Omental fat pad (tissue), 4 donors: ENCODE data around the gene PDE8A. TPM values are rescaled to one million over a fixed set of nuclear protein-coding genes. Genes with fewer than 3 reads are reported as not detected.

Experiments used
- ATAC-seq: fragments of 150-250 bp; one replicate; pipeline ENCODE4 v1.9.1; 2016; ENCODE audit warnings: mild to moderate bottlenecking, moderate library complexity; ENCODE audit not compliant: low FRiP score
- DNase-seq: peaks from one replicate; pipeline ENCODE4 v3.0.0-alpha.2; 2019; ENCODE audit warnings: low spot score
- total RNA-seq, 4 donors: library from RNA; depleted of rRNA; stranded (reverse); fragments of >200 nt; gene quantifications; one replicate each; pipeline ENCODE4 v1.1.0, GENCODE V29; 2016
- TF ChIP-seq, protein P1 (sequence below), 3 donors: fragments of 450-650 bp; IDR thresholded peaks; one replicate each; pipeline ENCODE4 v1.5.1; 2016 to 2017; ENCODE audit warnings: antibody characterized with exemption in 3 of 3, mild to moderate bottlenecking in 3 of 3, moderate library complexity in 2 of 3

Gene PDE8A
- total RNA-seq, 4 donors from 2014 or later, result 61.0 to 86.5 (median 79.0) TPM

DNA sequence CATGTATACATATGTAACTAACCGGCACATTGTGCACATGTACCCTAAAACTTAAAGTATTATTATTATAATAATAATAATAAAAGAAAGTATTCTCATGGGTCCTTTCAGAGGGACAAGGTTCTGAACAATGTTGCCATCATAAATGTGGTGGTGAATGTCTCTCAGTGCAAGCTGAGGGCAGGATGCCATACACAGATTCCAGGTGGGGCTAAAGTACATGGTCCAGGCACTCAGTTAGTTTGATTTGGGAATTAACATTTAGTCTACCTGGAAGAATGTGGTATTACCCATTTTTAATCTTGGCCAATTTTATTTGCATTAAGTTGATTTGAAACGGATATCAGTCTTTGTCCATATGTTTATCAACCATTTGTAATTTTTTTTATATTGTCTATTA, 24.5 kb downstream of the PDE8A start:
- no peak for ATAC-seq
- no peak for DNase-seq
- TF ChIP-seq, protein P1, sequence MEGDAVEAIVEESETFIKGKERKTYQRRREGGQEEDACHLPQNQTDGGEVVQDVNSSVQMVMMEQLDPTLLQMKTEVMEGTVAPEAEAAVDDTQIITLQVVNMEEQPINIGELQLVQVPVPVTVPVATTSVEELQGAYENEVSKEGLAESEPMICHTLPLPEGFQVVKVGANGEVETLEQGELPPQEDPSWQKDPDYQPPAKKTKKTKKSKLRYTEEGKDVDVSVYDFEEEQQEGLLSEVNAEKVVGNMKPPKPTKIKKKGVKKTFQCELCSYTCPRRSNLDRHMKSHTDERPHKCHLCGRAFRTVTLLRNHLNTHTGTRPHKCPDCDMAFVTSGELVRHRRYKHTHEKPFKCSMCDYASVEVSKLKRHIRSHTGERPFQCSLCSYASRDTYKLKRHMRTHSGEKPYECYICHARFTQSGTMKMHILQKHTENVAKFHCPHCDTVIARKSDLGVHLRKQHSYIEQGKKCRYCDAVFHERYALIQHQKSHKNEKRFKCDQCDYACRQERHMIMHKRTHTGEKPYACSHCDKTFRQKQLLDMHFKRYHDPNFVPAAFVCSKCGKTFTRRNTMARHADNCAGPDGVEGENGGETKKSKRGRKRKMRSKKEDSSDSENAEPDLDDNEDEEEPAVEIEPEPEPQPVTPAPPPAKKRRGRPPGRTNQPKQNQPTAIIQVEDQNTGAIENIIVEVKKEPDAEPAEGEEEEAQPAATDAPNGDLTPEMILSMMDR (IDR thresholded peaks at IDR 0.05), result no peak

DNA sequence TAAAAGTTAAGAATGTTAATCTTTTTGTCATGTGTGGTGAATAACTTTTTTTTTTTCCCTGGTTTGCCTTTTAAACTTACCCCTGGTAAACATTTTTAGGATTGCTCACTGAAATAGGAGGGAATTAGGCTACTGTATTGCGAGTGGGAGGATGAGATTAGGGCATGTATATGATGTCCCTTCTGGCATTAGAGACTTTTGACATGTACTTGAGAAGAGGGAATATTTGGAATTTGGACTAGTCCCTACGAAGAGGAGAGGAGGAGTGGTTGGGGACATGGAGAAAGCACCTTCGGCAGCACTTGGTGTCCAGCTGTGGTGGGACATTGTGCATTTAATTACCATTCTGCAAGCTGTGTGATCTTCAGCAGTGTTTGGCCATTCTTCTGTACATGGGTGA, 25.0 kb downstream of the PDE8A start:
- ATAC-seq (no peak), DNase-seq (no peak)
- TF ChIP-seq, protein P1 (IDR thresholded peaks at IDR 0.05), result no peak

DNA sequence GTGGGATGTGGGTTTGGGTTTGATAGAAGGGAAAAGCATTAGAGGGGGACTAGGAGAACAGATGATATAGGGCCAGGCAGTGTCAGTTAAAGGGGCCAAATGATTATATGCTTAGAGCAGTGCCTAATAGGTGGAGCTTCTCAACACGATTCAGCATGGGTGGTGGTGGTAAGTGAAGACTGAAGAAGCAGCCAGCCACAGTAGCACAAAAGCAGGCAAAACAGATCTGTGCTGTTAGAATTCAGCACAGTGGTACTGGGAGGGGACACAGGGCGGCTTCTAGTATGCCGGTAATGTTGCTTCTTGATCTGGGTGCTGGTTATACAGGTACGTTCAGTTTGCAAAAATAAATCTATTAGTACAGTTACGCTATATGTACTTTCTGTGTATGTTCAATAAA, 25.5 kb downstream of the PDE8A start:
- DNase-seq, result no peak
- TF ChIP-seq, protein P1 (IDR thresholded peaks at IDR 0.05), result no peak
- ATAC-seq, result no peak

DNA sequence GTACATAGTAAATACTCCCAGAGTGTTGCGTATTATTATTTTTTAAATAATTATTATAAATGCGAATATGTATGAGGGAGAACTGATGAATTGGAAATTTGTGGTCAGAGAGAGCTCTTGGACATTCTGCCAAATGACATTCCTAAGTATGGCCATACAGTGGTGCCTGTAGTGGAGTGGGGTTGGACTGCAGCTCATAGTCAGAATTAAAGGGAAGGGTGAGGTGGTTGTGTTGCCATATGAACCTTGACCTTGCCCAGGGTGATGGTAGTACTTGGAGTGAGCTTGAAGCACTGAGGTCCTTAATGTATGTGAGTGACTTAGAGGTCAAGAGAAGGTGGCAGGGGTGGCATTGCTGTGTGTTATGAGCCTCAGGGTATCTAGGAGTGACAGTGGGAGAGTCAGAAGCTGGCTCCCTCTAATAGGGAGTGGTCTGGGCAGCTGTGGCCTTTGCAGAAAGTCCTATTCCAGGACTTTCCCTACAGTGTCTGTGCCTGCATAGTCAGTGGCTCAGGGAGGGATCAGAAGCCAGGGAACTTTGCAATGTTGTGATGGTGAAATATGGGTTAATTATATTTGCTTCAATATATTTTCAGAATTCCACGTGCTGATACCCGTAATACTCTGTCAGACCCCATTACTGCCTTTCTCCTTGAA, 26.2 kb downstream of the PDE8A start:
- TF ChIP-seq, protein P1 (IDR thresholded peaks at IDR 0.05), result no peak
- DNase-seq, result no peak
- ATAC-seq, result no peak

DNA sequence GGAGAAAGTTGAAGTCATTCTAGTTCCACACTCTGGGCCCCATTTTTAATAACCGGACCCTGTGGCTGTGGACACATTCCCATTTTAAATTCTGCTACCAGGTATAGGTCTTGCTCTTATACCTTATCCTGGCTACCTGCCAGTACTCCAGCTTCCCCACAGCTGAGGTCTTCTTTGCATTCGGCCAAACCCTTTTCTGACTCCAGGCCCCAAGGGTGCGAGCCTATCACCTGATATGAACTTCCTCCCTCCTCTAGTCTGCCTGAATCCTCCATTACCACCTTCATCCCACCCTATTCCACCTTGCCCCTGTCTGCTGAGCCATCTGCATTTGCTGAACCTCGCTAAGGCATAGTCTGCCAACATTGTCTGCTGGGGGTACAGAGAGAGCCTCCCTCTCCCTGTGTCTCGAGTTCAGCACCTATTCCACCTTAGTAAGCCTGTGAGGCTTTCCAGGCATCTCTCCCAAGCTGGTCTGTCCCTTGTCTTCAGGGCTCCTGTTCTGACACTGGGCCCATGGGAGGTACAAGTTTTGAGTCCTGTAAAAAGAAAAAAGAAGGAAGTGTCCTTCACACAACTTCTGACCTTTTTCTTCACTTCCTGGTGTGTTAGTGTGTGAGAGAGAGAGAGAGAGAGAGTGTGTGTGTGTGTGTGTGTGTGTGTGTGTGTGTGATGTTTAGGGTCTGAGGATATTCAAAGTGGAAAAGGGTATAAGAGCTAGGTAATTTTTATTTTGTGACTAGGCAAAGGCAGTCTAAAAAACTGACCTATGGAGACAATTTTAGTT, 27.0 kb downstream of the PDE8A start:
- DNase-seq, result no peak
- no peak for ATAC-seq
- TF ChIP-seq, protein P1 (IDR thresholded peaks at IDR 0.05), result no peak

DNA sequence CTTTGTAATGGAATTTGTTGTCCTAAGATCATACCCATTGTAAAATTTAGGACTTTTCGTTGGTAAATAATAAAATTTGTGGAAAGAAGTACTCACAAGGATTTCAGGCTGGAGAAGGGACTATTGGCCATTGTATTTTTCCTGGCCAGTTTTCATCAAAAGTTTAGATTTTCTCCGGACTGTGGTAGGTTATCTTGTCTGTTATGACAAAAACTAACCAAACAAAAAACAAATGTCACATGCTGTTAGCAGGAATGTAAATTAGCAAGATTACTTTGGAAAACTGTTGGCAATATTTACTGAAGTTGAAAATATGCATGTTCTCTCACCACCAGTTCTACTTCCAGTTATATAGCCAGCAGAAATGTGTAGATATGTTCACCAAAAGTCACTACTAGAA, 27.8 kb downstream of the PDE8A start:
- no peak for DNase-seq
- TF ChIP-seq, protein P1 (IDR thresholded peaks at IDR 0.05), result no peak
- ATAC-seq, result no peak

DNA sequence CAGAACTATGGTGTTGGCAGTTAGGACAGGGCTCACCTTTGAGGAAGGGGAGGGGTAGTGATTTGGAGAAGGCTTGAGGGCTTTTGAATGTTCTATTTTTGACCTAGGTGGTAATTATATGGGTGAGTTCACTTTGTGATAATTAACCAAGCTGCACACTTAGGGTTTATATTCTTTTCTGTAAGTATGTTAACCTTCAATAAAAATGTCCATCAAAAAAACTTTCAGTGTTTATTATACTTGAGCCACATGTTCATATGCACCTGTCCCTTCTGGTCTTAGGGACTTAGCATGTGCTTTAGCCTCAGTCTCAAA, 28.4 kb downstream of the PDE8A start:
- DNase-seq (no peak), ATAC-seq (no peak)
- TF ChIP-seq, protein P1 (IDR thresholded peaks at IDR 0.05), result no peak
